Brain microvascular endothelial cell (primary cell): ENCODE results near the gene SYNDIG1L.

Source experiments
- DNase-seq: peaks from one replicate; pipeline ENCODE4 v3.0.0-alpha.2; 2020
- H3K27ac ChIP-seq: fragments of 250-450 bp; sonication (Bioruptor Pico); 2 replicates; pipeline ENCODE4 v1.5.1; 2020; ENCODE audit warnings: mild to moderate bottlenecking, moderate library complexity
- H3K27me3 ChIP-seq: fragments of 250-450 bp; sonication (Bioruptor Pico); replicated peaks from 2 replicates; pipeline ENCODE4 v1.5.1; 2020; ENCODE audit warnings: mild to moderate bottlenecking
- H3K36me3 ChIP-seq: fragments of 250-450 bp; sonication (Bioruptor Pico); replicated peaks from 2 replicates; pipeline ENCODE4 v1.5.1; 2020; ENCODE audit warnings: mild to moderate bottlenecking
- H3K4me3 ChIP-seq: 2 replicates; pipeline ENCODE4 v1.5.1; 2011; ENCODE audit warnings: low read depth, mild to moderate bottlenecking, control low read depth, low read length, moderate library complexity
- in situ Hi-C: cut with HindIII; loops from 2 replicates; pipeline ENCODE4 v1.10.0; 2017; ENCODE audit warnings: low sequenced_read_pairs, low pct_ligation_motif_present
- TF ChIP-seq, protein P1 (sequence below): IDR thresholded peaks from 2 replicates; pipeline ENCODE4 v1.5.1; 2011; ENCODE audit warnings: low read depth, mild to moderate bottlenecking, moderate library complexity, low read length, control low read depth, inconsistent platforms; ENCODE audit errors: missing control alignments

Gene SYNDIG1L

DNA sequence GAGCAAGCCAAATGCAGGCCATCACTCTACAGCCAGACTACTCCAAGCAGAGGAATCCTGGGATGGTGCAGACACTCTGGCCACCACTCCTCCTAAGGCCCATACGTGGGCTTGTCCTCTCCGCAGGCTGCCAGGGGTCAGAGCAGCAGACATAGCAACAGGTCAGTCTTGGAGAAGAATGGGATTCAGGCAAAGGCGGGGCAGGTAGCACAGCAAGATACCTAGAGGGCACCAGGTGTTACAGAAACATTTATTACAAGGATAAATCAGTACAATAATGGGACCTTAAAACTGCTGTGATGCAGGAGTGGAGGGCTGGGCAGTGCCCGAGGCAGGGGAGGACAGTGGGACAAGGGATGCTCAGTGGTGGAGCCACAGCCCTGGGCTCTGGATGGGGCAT lies 20.3 kb downstream of the SYNDIG1L start:
- in situ Hi-C loops, result no loop called here
- TF ChIP-seq, protein P1, sequence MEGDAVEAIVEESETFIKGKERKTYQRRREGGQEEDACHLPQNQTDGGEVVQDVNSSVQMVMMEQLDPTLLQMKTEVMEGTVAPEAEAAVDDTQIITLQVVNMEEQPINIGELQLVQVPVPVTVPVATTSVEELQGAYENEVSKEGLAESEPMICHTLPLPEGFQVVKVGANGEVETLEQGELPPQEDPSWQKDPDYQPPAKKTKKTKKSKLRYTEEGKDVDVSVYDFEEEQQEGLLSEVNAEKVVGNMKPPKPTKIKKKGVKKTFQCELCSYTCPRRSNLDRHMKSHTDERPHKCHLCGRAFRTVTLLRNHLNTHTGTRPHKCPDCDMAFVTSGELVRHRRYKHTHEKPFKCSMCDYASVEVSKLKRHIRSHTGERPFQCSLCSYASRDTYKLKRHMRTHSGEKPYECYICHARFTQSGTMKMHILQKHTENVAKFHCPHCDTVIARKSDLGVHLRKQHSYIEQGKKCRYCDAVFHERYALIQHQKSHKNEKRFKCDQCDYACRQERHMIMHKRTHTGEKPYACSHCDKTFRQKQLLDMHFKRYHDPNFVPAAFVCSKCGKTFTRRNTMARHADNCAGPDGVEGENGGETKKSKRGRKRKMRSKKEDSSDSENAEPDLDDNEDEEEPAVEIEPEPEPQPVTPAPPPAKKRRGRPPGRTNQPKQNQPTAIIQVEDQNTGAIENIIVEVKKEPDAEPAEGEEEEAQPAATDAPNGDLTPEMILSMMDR, result no peak
- Histone ChIP-seq H3K27me3 (no peaks in the 10 kb centered on the region), H3K4me3 (no peak overlapping the region), H3K27ac (no peak overlapping the region), H3K36me3 (no peaks in the 10 kb centered on the region)
- no peak for DNase-seq

DNA sequence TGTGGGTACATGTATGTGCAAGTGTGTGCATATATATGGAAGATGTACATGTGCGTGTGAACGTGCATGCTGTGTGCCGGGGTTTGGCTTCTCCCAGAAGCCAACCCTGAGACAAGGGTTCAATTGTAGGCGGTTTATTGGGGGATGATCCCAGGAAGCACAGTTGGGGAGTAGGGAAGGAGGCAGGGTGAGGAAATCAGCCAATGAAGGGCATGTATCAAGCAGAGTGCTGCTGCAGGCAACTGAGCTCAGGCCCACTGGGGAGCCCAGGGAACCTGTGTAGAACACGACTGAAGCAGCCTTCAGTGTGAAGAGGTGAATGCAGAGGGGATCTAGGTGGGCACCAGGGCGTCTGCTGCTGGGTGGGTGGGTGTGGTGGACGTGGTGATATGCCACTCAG lies 21.6 kb downstream of the SYNDIG1L start:
- Histone ChIP-seq H3K27me3 (peaks cover 7% of the 10 kb centered on the region), H3K4me3 (no peak overlapping the region), H3K27ac (no peak overlapping the region), H3K36me3 (no peaks in the 10 kb centered on the region)
- in situ Hi-C loops, result no loop called here
- no peak for DNase-seq
- TF ChIP-seq, protein P1, result no peak

DNA sequence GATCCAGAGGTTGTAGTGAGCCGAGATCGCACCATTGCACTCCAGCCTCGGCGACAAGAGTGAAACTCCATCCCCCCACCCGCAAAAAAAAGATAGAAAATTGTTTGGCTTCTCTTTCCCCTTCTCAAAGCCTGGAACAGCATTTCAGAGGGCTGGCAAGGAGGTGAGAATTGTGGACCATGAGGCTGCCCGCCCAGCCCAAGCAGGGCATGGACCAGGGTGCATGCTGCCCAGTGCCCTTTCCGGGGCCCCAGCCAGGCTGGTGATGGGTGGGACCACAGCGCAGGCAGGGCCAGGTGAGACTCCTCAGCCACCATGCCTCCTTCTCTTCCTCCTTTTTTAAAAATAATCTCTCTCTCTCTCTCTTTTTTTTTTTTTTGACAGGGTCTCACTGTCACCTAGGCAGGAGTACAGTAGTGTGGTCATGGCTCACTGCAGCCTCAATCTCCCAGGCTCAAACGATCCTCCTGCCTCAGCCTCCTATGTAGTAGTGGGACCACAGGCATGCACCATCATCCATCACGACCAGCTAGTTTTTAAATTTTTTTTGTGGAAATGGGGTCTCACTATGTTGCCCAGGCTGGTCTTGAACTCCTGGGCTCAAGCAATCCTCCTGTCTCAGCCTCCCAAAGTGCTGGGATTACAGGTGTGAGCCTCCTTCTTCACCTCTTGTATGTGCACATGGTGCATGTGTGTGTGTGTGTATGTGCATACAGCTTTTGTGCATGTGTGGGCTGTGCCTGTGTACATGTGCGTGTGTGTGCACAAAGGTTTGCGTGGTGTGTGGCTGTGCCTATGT lies 22.2 kb downstream of the SYNDIG1L start:
- Histone ChIP-seq H3K27me3 (peaks cover 11% of the 10 kb centered on the region), H3K27ac (no peak overlapping the region), H3K4me3 (no peak overlapping the region), H3K36me3 (no peaks in the 10 kb centered on the region)
- in situ Hi-C loops, result no loop called here
- DNase-seq, result no peak
- TF ChIP-seq, protein P1, result no peak

DNA sequence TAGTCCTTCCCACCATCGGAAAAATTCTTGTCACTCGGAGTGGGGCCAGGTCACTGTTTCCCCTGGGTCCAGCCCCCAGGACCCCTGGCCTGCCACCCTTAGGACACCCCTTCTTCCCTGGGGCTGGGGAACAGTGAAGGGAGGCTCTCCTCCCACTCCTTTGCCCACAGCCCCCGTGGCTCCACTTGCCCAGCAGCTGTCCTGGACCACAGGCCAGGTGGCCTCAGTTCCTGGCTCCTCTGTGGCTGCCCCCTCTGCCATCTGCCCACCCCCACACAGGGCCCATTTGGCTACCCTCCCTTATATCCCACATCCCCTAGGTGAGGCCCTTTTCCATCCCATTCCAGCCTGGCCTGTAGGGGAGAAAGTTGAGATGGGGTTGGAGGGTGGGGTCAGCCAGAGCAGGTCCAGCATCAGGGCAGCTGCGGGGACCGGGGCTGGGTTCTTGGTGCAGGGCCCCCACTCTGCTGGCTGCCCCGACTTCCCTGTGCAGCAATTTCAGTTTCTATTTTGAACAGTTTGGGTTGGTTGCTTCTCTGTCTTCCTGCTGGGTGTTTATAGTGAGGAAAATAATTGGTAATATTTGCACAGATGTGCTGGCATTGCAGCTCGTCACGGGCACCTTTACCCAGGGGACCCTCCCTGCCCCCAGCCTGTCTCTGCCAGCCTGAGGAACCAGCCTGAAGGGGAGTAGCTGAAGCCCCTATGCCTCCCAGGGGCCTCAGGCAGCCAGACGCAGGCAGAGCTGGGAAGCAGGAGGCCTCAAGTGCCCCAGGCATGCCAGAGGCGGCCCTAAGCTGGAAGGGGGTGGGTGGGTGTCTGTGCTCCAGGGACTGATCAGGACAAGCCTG lies 23.4 kb downstream of the SYNDIG1L start:
- no peak overlapping the region for H3K27ac ChIP-seq
- peaks cover 11% of the 10 kb centered on the region for H3K27me3 ChIP-seq
- H3K36me3 ChIP-seq, result no peaks in the 10 kb centered on the region
- in situ Hi-C loops, result no loop called here
- DNase-seq, result no peak
- TF ChIP-seq, protein P1, result no peak
- H3K4me3 ChIP-seq, result no peak overlapping the region

DNA sequence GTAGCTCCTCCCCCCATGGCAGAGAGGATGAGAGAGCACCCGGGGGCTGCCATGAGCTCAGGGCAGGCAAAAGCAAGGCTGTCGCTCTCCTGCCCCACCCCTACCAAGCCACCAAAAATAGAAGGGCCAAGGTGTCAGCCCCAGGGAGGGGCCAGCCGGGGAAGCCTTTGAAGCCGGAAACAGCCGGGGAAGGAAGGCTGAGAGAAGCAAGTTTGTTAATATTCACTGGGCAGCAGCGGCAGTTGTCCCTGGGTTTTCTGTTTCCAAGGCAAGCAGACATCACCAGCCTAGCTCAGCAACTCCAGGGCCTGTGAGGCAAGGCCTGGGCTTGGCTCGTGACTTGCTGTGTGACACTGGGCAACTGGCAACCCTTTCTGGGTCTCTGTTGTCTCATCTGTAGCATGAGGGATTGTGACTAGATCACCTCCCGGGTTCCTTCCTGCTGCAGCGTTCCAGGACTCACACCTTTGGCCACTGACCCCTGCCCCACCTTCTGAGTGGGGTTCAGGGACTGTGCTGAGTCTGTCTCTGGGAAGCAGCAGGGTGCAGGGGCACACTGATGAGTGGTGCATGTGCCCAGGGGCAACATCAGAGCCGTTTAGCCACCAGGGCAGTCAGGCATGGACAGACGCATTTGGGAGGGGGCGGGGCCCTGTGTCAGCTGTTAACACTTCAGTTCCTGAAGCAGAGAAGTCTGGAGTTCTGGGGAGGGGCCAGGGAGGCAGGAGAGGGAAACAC lies 24.3 kb downstream of the SYNDIG1L start:
- in situ Hi-C loops, result no loop called here
- DNase-seq, result no peak
- no peaks in the 10 kb centered on the region for H3K36me3 ChIP-seq
- TF ChIP-seq, protein P1, result no peak
- peaks cover 12% of the 10 kb centered on the region for H3K27me3 ChIP-seq
- H3K27ac ChIP-seq, result no peak overlapping the region
- H3K4me3 ChIP-seq, result no peak overlapping the region
